ENCODE results near the gene PDE4B. TPM values are rescaled to one million over a fixed set of nuclear protein-coding genes. Genes with fewer than 3 reads are reported as not detected.
A peak's percentile ranks its signal among the peaks of the same experiment; 100 is the strongest.

The PDE4B gene
- total and polyA plus RNA-seq, 9 of the 15 experiments (the other 6 are each of a cell fraction or from before 2014, with no cell fraction given), result 0.09 TPM; not detected in 8

GRCh38 chr1:66300280-66300971, 507.7 kb downstream of the PDE4B start:
- CTCF ChIA-PET (ENCODE audit: low intra/inter-chr PET ratio), result no interaction called here
- H4K20me1 ChIP-seq (replicated peaks; ENCODE audit: control insufficient read depth, insufficient read depth, low read length), result no peaks in the 10 kb centered on the region

GRCh38 chr1:66300972-66301451, 508.3 kb downstream of the PDE4B start:
- Histone ChIP-seq H3K9me1 (ENCODE audit: control insufficient read depth, insufficient read depth, low read length) (no peaks in the 10 kb centered on the region), H3K4me2 (ENCODE audit: insufficient read depth, low read length) (no peak overlapping the region; the same call in 1 of the 2 replicates), H3K79me2 (ENCODE audit: control insufficient read depth, insufficient read depth, low read length) (no peaks in the 10 kb centered on the region), H4K20me1 (replicated peaks; ENCODE audit: control insufficient read depth, insufficient read depth, low read length) (no peaks in the 10 kb centered on the region), H3K4me3 (no peak overlapping the region), H3K9ac (ENCODE audit: insufficient read depth in 1 of 2, low read depth in 2 of 2, low read length in 2 of 2) (no peak overlapping the region), H3K27ac (ENCODE audit: extremely low read depth, low read depth, low read length) (peak overlapping the region; percentile 19; the same call in 1 of the 3 replicates), H3K4me1 (replicated peaks in 1 of 2; ENCODE audit: control insufficient read depth in 2 of 2, insufficient read depth in 2 of 2, low read length in 2 of 2) (no peaks in the 10 kb centered on the region), H2AFZ (ENCODE audit: low read depth, low read length) (peak overlapping the region; percentile 64; the same call in 1 of the 2 replicates), H3K36me3 (ENCODE audit: control insufficient read depth, insufficient read depth, low read length) (no peaks in the 10 kb centered on the region), H3K27me3 (ENCODE audit: control insufficient read depth in 2 of 2, insufficient read depth in 2 of 2, low read length in 2 of 2) (no peaks in the 10 kb centered on the region), H3K9me3 (replicated peaks; ENCODE audit: control insufficient read depth, insufficient read depth, low read depth, low read length) (no peaks in the 10 kb centered on the region)
- no TSS peak for BruUV-seq (replicated peaks)
- ChIA-PET POLR2A (interaction anchor here (0.7 to 0.9 kb wide), 2 partner anchors 9 to 1047 kb away, joined by 3 to 4 read pairs; no protein-coding TSS in a partner anchor), CTCF (ENCODE audit: low intra/inter-chr PET ratio) (no interaction called here)
- 3% methylated on average over 4 of the region's 4 CpGs for WGBS (ENCODE audit: insufficient coverage, low coverage, missing lambda C conversion rate)
- FAIRE-seq (no peak), ATAC-seq (no peak), DNase-seq (ENCODE audit: extremely low read depth in 1 of 4, low spot score in 3 of 4) (peak in 1 of 4 experiments; percentile 2)
- intact Hi-C loops (cut with micrococcal nuclease), result no loop called here
- in situ Hi-C loops (cut with MboI), result no loop called here
- TF ChIP-seq HDAC1 (IDR thresholded peaks at IDR 0.05), result no peak
- peak; percentile 66; the same call in 1 of the 2 replicates for TF ChIP-seq BRD4 (IDR thresholded peaks at IDR 0.05)
- no peak for TF ChIP-seq ZNF764 (CRISPR knock-in tag; IDR thresholded peaks at IDR 0.05; ENCODE audit: low read depth)
- TF ChIP-seq FOXK2 (conservative IDR thresholded peaks at IDR 0.05 in 1 of 2, IDR thresholded peaks at IDR 0.05 in 1 of 2; ENCODE audit: low read depth in 2 of 2), result no peak; a peak in 1 of 4 replicates
- no peak for TF ChIP-seq NFE2L1 (tag; IDR thresholded peaks at IDR 0.05; ENCODE audit: borderline replicate concordance, low read depth)
- TF ChIP-seq ELF2 (CRISPR knock-in tag; IDR thresholded peaks at IDR 0.05), result no peak
- no peak for TF ChIP-seq MAFG (tag; conservative IDR thresholded peaks at IDR 0.05)
- no peak for TF ChIP-seq RB1 (IDR thresholded peaks at IDR 0.05; ENCODE audit: low read depth)
- peak; percentile 77 for TF ChIP-seq FOSL1 (tag; conservative IDR thresholded peaks at IDR 0.05)
- peak; percentile 45 to 47; a peak in 3 of 4 replicates for TF ChIP-seq NRF1 (conservative IDR thresholded peaks at IDR 0.05 in 1 of 2, IDR thresholded peaks at IDR 0.05 in 1 of 2)
- TF ChIP-seq SIN3B (IDR thresholded peaks at IDR 0.05; ENCODE audit: low read depth), result no peak
- TF ChIP-seq CHCHD3 (CRISPR knock-in tag; IDR thresholded peaks at IDR 0.05), result no peak
- TF ChIP-seq CREB3 (tag; conservative IDR thresholded peaks at IDR 0.05; ENCODE audit: low read depth), result 0 out of 2 replicates have a peak, but pooled peaks have one; percentile 29
- no peak for TF ChIP-seq ZBED1 (IDR thresholded peaks at IDR 0.05)

More at GRCh38 chr1:66300280-66300971, 507.7 kb downstream of the PDE4B start:
- 7% methylated on average over 7 of the region's 7 CpGs for WGBS (ENCODE audit: insufficient coverage, low coverage, missing lambda C conversion rate)
- in situ Hi-C loops (cut with MboI) (no loop called here), intact Hi-C loops (cut with micrococcal nuclease) (no loop called here)
- H3K9ac ChIP-seq (ENCODE audit: insufficient read depth in 1 of 2, low read depth in 2 of 2, low read length in 2 of 2), result no peak overlapping the region
- no peaks in the 10 kb centered on the region for H3K36me3 ChIP-seq (ENCODE audit: control insufficient read depth, insufficient read depth, low read length)
- no peak for DNase-seq (ENCODE audit: extremely low read depth in 1 of 4, low spot score in 3 of 4)
- peak overlapping the region; percentile 64; the same call in 1 of the 2 replicates for H2AFZ ChIP-seq (ENCODE audit: low read depth, low read length)
- H3K4me1 ChIP-seq (replicated peaks in 1 of 2; ENCODE audit: control insufficient read depth in 2 of 2, insufficient read depth in 2 of 2, low read length in 2 of 2), result no peaks in the 10 kb centered on the region
- FAIRE-seq, result no peak
- no TSS peak for BruUV-seq (replicated peaks)
- H3K4me2 ChIP-seq (ENCODE audit: insufficient read depth, low read length), result no peak overlapping the region
- no peaks in the 10 kb centered on the region for H3K27me3 ChIP-seq (ENCODE audit: control insufficient read depth in 2 of 2, insufficient read depth in 2 of 2, low read length in 2 of 2)
- H3K79me2 ChIP-seq (ENCODE audit: control insufficient read depth, insufficient read depth, low read length), result no peaks in the 10 kb centered on the region
- H3K9me1 ChIP-seq (ENCODE audit: control insufficient read depth, insufficient read depth, low read length), result no peaks in the 10 kb centered on the region
- no peaks in the 10 kb centered on the region for H3K9me3 ChIP-seq (replicated peaks; ENCODE audit: control insufficient read depth, insufficient read depth, low read depth, low read length)
- POLR2A ChIA-PET, result interaction anchor here (0.7 to 0.9 kb wide), 2 partner anchors 8 to 1046 kb away, joined by 3 to 4 read pairs; no protein-coding TSS in a partner anchor
- TF ChIP-seq CEBPG (CRISPR knock-in tag; IDR thresholded peaks at IDR 0.05) (no peak), CEBPG (tag; conservative IDR thresholded peaks at IDR 0.05 in 1 of 2, IDR thresholded peaks at IDR 0.05 in 1 of 2) (peak in 1 of 2 experiments; percentile 33; a peak in 1 of 4 replicates), TRIM28 (IDR thresholded peaks at IDR 0.05) (no peak)
- no peak overlapping the region for H3K4me3 ChIP-seq
- peak overlapping the region; percentile 19; the same call in 1 of the 3 replicates for H3K27ac ChIP-seq (ENCODE audit: extremely low read depth, low read depth, low read length)
- no peak for ATAC-seq
